ENCODE measurements around the gene FAM107A.

The FAM107A gene

DNA sequence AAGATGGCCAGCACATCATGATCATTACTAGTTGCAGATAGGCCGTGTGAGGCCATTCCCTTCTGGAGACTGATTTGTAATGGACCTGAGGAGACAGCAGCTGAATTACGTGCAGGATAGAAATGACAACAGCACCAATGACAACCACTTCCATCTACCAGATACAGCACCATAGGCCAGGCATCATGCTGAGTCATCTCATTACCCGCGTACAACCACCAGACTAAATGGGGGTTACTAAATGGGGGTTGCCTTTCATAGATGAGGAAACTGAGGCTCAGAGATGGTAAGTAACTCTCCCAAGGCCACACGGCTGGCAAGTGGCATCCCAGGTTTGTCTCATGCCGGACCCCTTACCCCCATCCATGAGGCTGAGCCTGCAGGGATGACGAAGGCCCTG is 32.8 kb upstream of the FAM107A start:
- no peak overlapping the region for H3K4me3 ChIP-seq (ENCODE audit: control insufficient read depth, low read depth, low read length)
- no peak for DNase-seq (ENCODE audit: low read depth)
- TF ChIP-seq, protein P1, sequence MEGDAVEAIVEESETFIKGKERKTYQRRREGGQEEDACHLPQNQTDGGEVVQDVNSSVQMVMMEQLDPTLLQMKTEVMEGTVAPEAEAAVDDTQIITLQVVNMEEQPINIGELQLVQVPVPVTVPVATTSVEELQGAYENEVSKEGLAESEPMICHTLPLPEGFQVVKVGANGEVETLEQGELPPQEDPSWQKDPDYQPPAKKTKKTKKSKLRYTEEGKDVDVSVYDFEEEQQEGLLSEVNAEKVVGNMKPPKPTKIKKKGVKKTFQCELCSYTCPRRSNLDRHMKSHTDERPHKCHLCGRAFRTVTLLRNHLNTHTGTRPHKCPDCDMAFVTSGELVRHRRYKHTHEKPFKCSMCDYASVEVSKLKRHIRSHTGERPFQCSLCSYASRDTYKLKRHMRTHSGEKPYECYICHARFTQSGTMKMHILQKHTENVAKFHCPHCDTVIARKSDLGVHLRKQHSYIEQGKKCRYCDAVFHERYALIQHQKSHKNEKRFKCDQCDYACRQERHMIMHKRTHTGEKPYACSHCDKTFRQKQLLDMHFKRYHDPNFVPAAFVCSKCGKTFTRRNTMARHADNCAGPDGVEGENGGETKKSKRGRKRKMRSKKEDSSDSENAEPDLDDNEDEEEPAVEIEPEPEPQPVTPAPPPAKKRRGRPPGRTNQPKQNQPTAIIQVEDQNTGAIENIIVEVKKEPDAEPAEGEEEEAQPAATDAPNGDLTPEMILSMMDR (IDR thresholded peaks at IDR 0.05; ENCODE audit: control insufficient read depth, insufficient read depth, low read depth, low read length, missing control alignments): no peak

DNA sequence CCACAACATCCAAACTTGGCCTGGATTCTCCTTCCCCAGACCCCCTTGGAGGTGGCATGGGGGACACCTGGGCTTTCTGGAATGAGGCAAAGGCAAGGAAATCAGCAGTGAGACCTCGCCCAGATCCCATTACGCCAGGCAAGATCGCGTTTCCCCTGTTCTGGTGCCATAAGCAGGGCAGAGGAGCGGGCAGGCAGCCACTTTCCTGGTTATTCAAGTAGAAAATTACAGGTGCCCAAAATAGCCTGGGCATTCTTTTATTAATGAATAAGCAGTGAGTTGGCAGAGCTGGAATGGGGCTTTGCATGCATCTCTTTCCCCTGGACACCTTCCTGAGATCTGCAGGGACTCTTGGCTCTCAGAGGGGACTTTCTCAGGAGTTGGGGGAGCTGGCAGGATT is 31.5 kb upstream of the FAM107A start:
- no peak overlapping the region for H3K4me3 ChIP-seq (ENCODE audit: control insufficient read depth, low read depth, low read length)
- no peak for DNase-seq (ENCODE audit: low read depth)
- TF ChIP-seq, protein P1 (IDR thresholded peaks at IDR 0.05; ENCODE audit: control insufficient read depth, insufficient read depth, low read depth, low read length, missing control alignments): no peak

DNA sequence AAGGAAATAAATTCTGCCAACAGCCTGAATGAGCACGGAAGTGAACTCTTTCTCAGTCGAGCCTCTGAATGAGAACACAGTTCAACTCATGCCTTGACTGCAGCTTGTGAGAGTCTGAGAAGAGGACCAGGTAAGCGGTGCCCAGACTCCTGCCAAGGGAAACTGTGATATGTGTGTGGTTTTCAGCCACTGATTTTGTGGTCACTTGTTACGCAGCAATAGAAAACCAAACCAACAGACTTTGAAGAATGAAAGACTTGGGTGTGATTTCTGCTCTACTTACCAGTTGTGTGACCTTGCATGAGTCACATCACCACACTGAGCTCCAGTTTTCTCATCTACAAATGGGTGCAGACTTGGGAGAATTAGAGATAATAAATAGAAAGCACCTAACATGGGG is 30.6 kb upstream of the FAM107A start:
- no peak for DNase-seq (ENCODE audit: low read depth)
- TF ChIP-seq, protein P1 (IDR thresholded peaks at IDR 0.05; ENCODE audit: control insufficient read depth, insufficient read depth, low read depth, low read length, missing control alignments): no peak

DNA sequence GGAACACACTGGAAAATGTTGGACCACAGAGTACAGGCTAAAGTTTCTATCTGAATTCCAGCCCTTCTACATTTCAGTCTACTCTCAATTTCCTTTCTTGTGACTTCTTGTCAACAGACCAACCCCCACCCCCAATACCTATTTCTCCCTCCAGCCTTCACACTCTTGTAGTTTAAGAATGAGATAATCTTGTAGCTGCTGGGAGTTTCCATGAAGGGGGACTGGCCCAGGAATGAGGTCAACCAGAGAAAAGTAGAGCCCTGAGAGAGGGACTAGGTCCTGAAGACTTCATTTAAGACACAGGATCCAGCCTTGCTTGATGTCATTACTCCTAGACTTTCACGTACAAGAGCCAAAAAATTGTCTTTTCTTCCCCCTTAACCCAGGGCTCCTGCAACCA is 29.5 kb upstream of the FAM107A start:
- H3K4me3 ChIP-seq (ENCODE audit: control insufficient read depth, low read depth, low read length): no peak overlapping the region
- DNase-seq (ENCODE audit: low read depth): no peak
- TF ChIP-seq, protein P1 (IDR thresholded peaks at IDR 0.05; ENCODE audit: control insufficient read depth, insufficient read depth, low read depth, low read length, missing control alignments): no peak

More for the DNA sequence above, 30.6 kb upstream of the FAM107A start:
- H3K4me3 ChIP-seq (ENCODE audit: control insufficient read depth, low read depth, low read length): no peak overlapping the region

DNA sequence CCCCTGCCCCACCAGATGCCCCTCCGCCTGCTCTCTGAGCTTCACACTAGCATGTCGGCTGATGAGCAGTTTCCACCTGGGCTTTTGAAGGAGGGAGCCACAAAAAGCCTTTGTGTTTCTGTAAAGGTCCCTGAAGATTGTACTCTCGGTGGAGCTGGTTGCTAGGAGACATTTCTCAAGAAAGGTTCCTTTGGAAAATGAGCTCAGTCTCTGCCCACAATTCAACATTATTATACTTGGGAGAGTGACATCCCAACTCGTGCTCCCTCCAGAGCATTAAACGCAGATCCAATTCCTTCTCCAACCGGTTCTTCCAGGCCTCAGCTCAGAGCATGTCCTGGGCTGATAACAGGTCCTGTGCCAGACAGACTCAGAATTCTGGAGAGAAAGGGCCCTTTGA is 26.8 kb upstream of the FAM107A start:
- DNase-seq (ENCODE audit: low read depth): no peak
- H3K4me3 ChIP-seq (ENCODE audit: control insufficient read depth, low read depth, low read length): no peak overlapping the region
- TF ChIP-seq, protein P1 (IDR thresholded peaks at IDR 0.05; ENCODE audit: control insufficient read depth, insufficient read depth, low read depth, low read length, missing control alignments): no peak

DNA sequence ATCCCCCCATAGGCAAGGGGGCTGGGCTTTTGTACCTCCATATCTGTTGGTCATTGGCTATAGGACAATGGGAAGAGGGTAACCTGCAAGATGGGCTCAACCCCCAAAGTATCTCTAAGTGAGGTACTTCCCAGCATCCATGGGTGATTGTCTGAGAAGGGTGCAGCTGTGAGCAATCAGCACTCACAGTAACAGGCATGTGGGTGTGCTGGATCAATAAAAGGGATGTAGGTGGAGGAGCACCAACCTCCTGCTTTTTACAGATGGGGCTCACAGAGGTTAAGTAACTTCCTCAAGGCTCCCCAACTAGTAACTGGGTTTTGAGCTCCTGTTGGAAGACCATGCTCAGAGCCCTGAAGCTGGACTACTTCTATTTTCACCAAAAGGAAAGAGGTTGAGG is 26.4 kb upstream of the FAM107A start:
- TF ChIP-seq, protein P1 (IDR thresholded peaks at IDR 0.05; ENCODE audit: control insufficient read depth, insufficient read depth, low read depth, low read length, missing control alignments): no peak
- no peak overlapping the region for H3K4me3 ChIP-seq (ENCODE audit: control insufficient read depth, low read depth, low read length)
- no peak for DNase-seq (ENCODE audit: low read depth)

DNA sequence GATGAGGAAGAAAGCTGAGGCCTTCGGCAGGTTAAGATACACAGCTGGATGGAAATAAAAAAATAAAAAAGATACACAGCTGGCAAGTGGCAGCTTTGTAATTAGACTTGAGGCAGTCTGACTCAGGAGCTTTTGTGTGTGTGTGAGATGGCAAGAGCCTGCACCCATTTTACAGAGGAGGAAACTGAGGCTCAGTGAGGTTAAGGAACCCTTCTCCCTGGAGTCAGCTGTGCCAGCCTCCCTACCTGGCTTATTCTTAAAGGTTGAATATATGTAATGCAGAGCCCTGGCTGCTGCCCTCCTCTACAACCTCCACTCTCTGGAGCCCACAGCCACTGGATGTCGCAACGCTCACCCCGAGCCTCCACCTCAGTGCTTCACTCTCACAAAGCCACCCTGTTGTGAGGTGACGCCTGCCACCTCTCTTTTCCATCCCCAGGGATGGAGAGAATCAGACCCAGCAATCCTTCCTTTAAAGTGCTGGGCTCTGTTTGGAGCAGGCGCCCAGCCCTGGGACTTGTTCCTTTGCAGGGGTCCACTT is 20.6 kb upstream of the FAM107A start:
- TF ChIP-seq, protein P1 (IDR thresholded peaks at IDR 0.05; ENCODE audit: control insufficient read depth, insufficient read depth, low read depth, low read length, missing control alignments): no peak
- no peak for DNase-seq (ENCODE audit: low read depth)
- no peak overlapping the region for H3K4me3 ChIP-seq (ENCODE audit: control insufficient read depth, low read depth, low read length)
